NCI-H1930 (cell line): Measurements from ENCODE around the gene IGF1R.

ENCODE experiments used
- DNase-seq, 2 experiments: peaks; one replicate each; lab custom pipeline; 2025; lab: John Stamatoyannopoulos, UW

IGF1R gene

GRCh38 chr15:98745650-98746374, 97.5 kb downstream of the IGF1R start:
- no peak for DNase-seq

DNA sequence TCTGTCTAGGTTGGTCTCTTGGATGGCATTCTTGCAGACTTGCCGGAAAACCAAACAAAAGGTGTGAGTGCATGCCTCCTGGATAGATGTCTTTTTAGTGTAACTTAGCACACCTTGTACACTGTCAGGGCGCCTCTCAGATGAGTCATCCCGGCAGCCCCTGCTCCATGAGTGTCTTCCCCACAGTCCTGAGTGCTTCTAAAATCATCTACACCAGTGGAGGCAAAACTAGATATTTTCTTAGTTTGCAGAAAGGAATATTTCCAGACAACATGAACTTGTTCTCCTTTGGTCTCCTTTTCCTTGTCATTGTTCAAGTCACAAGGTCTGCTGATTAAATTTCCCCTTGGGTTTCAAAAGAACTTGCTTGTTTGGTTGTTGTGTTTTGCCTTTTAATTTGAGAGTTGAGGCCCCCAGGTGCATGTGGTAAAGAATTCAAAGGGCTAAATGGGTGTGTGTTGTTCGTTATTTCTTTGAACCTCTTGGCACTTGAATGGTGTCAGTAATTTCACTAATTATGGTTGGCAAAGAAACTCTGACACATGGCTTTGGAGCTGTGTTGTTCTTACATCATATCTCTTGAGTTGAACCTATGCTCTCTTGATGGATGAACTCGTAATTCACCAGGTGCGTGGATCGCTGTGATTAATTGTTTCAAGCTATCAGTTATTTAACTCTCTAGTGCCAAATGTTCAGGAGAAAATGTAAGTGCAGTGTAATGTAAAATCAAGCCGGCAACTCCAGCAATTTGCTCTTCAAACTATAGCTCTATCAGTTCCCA, 98.2 kb downstream of the IGF1R start:
- DNase-seq: no peak

DNA sequence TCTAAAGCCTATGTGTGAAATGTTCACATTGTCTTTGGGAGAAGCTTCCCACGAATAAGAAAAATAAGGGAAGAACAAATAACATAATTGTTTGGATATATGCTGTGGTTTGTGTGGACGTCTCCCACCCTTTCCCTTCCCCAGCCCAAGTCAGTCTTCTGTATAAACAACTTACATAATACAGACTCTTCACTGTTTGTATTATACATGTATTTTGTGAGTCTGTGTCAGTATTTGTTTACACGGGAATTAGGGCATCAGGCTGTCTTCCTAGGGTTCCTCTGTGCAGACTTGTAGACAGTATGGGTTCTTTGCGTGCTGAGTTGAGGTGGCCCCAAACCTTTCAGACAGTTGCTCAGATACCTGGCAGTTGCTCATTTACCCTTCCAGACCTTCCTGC, 103.4 kb downstream of the IGF1R start:
- DNase-seq: no peak

DNA sequence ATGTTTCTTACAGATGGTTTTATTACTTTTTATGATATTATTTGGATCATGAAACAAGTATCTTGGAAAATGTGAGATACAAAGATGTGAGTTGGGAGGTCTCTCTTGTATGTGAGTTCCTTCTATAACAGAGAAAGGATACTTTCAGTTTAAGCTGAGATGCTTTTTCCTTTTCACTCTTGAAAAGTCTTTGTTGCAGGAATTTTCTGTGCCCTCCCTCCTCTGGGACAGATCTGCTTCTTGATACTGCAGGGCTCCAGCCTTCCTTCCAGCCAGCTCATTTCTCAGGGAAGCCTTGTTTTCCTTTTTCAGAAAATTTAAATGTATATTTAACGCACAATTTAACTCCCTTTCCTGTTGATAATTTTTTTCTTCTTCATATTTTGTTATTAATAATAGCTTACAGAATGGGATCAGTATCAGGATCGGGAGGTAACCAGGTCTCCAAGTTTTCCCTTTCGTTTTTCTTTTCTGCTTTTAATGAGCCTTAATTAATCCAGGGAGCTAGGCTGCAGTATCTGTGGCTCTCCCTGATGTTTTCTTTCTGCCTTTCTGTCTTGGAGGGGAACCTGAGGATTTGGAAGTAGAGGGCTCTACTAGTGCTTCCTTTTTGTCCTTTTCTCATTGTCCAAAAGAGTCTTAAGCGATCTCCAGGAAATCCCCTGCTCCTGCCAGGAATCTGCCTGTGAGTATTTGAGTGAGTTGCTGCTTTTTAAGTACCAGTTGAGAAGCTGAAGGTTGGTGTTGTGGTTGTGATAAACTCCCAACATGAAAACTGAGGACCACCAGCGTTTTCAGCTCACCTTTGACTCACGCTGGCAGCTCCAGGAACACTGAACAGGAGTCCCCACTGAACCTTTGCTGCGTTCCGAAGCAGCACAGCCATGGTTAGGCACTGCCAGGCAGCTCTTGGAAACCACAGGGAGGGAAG, 105.7 kb downstream of the IGF1R start:
- DNase-seq: no peak

DNA sequence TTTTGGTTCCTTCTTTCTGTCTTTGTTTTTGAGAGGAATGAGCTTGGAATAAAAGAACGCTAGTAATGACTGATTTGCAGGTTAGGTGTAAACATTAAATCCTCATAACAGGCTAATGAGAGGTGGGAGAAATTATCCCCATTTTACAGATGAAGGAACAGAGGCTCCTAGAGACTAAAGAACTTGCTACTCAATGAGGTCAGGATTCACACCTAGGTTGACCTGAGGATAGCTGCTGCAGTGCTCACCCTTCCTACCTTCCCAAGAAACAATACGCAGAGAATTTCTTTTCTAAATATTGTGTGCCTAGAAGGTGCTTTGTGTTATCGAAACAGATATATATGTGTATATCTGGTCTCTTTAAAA, 106.3 kb downstream of the IGF1R start:
- no peak for DNase-seq

DNA sequence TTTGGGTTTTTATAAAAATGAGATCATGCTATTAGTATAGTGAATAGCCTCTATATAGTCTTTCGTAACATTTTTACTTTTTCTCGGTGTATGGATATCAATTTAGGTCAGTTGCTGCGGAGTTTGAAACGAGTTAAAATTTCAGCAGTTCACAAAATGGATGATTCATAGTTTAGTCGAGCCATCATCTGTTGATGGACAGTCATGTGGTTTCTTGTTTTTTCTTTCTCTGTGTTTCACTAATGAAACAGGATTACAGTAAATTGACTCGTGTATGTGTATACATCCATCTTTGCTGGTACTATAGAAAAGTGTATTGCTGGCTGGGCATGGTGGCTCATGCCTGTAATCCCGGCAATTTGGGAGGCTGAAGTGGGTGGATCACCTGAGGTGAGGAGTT, 106.8 kb downstream of the IGF1R start:
- no peak for DNase-seq

- no peak for DNase-seq
These were observed 107.4 kb downstream of the IGF1R start for GRCh38 chr15:98755781-98756180.

DNA sequence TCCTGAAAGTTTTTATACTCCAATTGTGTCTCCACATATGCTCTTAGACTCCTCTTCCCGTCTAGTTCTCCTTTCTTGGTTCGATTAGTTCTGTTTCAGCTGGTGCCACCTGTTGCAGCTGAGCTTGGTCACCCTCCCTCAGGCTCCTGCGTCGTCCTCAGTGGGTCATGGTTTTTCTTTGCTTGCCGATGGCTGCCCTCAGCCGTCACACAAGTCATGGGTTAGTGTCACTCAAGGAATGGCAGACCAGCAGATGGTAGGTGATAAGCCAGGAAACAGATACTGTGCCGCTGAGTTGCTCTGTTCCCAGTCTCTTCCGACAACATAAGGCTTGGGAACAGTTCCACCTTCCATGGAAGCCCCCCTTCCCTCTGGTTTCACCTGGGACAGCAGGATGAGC, 109.9 kb downstream of the IGF1R start:
- DNase-seq: no peak

- no peak for DNase-seq
These were observed 110.9 kb downstream of the IGF1R start for GRCh38 chr15:98759277-98759676.

DNA sequence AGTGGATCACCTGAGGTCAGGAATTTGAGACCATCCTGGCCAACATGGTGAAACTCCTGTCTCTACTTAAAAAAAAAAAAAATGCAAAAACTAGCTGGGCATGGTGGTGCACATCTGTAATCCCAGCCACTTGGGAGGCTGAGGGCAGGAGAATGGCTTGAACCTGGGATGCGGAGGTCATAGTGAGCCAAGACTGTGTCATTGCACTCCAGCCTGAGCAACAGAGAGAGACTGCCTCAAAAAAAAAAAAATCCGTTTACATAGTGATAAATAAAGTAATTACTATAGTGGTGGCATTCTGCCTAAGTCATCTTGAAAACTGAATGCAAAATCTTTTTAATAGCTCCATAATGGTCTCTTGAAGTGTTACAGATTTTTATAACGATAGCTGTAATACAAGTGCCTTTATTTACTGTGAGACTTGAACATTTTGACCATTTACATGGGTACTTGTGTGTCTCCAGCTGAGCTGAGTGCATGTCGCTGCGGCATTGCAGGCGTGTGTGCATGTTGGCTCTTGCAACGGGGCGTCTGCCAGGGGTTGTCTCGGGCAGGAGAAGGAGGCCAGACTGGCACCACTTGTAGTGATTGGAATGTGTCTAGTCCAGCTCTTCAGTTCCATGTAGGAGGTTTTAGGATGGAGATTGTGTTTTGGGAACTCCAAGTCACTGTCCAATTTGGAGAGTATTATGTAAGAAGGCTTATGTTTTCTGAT, 111.9 kb downstream of the IGF1R start:
- DNase-seq: no peak

- no peak for DNase-seq
These were observed 112.6 kb downstream of the IGF1R start for GRCh38 chr15:98760975-98761374.

- DNase-seq: no peak
These were observed 114.8 kb downstream of the IGF1R start for GRCh38 chr15:98763179-98763578.

- DNase-seq: no peak
These were observed 116.0 kb downstream of the IGF1R start for GRCh38 chr15:98764291-98764690.

DNA sequence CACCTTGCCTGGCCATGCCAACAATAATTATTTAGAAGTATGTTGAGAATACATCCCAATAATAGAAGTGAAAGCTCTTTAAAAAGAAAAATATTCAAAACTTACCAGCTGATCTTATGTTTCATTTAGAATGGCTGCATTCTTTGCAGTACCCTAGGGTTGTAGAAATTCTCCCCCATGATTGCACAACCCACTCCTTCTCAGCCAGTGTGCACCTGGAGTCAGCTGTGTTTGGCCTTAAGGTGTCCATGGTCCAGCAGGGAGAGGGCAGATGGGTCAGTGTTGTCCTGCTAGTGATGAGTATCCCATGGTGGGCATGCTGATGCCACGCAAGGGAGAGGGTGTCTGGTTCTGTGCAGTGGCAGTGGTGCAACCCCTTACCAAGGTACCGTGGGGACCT, 117.3 kb downstream of the IGF1R start:
- DNase-seq: no peak

- DNase-seq: no peak
These were observed 119.4 kb downstream of the IGF1R start for GRCh38 chr15:98767692-98768091.

GRCh38 chr15:98769867-98770266, 121.5 kb downstream of the IGF1R start:
- no peak for DNase-seq

DNA sequence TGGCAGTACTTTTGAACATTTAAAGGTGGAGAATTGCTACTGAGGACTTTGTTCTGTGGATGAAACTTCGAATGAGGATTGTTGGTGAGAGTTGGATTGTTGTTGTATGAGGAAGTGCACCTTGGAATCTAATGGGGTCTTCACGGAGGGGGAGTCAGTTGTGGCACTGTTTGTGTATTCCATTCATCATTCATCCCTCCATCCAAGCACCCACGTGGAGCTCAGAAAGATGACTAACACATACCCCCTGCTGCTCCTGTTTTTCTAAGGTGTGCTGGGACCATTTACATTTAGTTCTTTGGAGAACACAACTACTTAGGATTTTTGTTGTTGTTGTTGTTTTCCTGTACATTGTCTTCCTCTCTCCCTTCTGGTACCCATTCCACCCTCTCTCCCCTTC, 122.6 kb downstream of the IGF1R start:
- DNase-seq: no peak

GRCh38 chr15:98771541-98771940, 123.2 kb downstream of the IGF1R start:
- DNase-seq: no peak

DNA sequence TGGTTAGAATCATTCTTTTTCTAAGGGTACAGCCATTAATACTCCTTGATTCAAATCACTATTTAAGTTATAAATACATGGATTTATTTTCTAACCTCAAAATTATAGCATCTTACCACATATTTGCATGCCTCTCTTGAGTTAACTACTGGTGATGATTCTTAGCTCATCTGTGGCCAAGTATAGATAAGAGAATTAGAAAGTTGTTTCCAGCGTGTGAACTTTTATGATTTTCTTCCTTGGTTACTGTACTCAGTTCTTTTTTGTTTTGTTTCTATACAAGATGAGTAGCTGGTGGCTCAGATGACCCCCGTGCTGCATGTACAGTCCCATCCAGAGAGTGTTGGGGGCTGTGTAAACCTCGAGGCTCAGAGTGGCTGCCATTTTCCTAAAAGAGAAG, 124.6 kb downstream of the IGF1R start:
- no peak for DNase-seq

DNA sequence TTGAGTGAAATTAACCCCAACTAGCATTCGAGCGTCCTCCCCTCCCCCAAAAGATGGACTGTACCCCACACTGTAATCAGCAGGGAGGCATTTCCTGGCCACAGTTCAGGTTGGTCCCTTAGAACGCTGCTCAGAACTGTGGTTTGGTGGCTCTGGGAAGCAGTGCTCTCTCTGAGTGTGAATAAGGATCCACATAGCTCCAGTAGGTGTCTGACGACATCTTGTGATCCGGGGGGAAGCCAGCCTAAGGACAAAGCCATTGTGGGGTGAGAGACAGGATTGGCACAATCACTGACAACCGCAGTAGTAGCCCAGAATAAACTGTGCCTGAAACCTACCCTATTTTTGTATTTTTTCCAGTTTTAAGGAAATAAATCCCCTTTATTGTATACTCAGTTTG, 125.3 kb downstream of the IGF1R start:
- DNase-seq: no peak

GRCh38 chr15:98774756-98775497, 126.6 kb downstream of the IGF1R start:
- DNase-seq: no peak
